ENCODE results near the gene SERTAD2.

Gene SERTAD2

DNA sequence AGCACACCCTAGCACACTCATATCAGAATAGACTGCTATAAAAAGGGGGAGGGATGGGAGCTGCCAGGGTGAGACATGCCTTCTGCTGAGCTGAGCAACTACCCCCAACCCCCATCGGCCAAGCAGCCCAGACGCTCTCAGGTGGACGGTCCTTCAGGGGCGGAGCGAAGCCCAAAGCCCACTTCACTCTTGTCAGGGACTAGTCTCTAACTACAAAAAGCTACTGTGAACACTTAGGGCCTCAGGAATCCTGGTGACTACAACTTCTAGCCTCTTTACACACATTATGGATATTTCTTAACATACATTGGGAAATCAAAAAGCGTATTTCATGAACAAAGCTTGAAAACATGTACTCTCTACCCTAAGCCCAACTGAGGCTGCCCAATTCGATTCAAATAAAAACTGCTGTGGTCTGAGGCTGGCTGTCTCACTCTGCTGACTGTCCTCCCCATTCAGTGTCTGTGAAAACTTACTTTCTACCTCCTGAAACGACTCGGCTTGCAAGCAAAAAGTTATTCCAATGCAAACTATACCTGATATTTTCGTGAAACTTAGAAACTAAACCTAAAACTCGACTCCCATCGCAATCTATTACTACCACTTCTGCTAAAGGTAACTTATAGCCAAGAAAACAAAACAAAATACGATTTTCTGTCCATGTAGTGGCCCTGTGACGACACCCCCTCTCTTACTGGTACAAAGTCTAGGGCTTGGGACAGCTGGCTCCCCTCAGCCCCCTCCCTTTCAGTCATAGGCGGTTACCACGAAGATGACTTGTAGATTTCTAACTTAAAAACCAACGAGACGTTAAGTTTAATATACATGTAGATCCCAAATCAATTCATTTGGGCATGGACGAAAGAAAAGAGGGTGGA lies 1.2 kb downstream of the SERTAD2 start:
- H3K27ac ChIP-seq, result peak overlapping the region; percentile 89 to 100 (median 98)
- peak overlapping the region; percentile 68 to 97 (median 89) for H3K4me3 ChIP-seq

DNA sequence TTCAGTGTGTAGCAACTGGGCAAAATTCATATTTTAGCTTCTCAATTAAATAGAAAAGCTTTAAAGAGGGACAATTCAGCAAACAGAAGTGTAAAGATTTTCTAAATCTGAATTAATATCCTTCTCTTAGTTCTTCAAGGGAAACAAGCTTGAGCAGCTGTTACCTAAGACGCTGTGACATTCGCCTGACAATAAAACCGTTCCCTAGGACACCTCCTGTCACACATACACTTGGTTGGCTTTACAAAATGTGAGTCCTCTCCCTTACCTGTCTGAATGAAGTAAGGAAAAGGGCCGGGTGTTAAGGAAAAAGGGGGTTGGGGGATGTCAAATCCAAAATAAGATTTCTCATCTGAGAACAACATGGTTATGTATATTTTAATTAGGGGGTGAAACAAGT lies 2.1 kb downstream of the SERTAD2 start:
- Histone ChIP-seq H3K4me3 (peak overlapping the region in 3 of 7 experiments; percentile 76 to 97 (median 93)), H3K27ac (peak overlapping the region in 11 of 21 experiments; percentile 48 to 100 (median 99))

DNA sequence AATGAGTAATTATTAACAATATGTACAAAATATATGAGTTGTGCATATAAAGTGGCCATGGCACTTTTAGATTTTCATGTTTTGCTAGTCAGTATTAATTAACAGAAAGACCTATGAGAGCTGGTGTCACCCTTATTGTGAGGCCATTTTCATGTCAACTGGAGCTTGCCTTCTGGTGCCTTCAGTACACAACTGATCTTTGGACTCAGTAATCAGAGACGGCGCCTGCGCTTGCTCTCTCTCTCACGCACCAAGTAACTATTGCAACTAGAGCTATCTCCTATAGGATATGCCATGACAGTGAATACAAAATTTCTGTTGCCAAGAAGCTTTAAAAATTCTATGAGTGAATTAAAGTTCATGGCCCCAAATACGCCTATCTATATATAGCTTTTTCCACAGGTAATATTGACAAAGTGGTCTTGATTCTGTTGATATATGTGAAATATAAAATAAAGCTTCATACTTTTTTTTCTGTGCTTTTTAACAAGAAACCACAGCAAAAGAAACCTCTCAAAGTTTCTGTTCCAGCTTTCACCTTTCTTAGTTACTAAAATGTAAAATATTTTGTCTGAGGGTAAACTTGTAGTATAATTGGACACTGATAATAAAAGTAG lies 2.9 kb downstream of the SERTAD2 start:
- Histone ChIP-seq H3K27ac (peak overlapping the region in 9 of 21 experiments; percentile 48 to 99 (median 72)), H3K4me3 (no peak overlapping the region)

DNA sequence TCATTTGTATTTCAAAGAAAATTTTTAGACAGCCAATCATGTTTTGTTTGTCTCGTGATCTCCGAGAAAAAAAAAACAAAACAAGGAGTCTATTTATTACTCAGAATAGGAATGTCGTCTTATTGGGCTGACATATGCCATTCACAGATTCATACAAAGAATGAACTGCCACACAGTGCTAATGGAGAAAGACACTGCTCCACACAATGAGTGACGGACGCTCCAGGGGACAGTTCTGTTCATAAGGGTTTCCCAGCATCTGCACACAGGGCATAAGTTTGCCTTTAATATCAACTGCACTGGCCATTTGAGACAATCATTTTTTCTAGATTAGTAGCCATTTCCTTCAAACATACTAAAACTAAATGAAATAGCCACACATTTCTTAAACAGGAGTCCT lies 3.4 kb downstream of the SERTAD2 start:
- Histone ChIP-seq H3K27ac (peak overlapping the region in 14 of 21 experiments; percentile 4 to 72 (median 60)), H3K4me3 (no peak overlapping the region)

DNA sequence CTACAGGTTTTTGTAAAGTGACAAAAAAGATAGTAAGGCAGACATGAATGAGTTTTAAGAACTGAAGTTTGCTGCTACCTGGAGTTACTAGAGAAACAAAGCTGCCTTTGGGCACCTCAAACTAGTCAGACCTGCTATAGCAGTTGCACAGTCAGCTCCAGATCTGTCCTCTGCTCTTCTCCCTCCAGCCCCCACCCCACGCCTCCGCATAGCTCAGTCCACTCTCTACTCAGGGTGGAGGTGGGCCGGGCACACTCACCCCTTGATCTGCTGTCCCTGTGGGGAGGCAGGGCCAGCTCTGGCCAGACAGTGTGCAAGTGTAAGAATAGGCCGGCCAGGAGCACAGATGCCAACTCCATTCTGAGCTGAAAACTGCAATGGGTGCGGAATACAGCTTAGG lies 4.1 kb downstream of the SERTAD2 start:
- peak overlapping the region in 18 of 21 experiments; percentile 4 to 73 (median 62) for H3K27ac ChIP-seq
- peak overlapping the region in 1 of 7 experiments; percentile 5 for H3K4me3 ChIP-seq

DNA sequence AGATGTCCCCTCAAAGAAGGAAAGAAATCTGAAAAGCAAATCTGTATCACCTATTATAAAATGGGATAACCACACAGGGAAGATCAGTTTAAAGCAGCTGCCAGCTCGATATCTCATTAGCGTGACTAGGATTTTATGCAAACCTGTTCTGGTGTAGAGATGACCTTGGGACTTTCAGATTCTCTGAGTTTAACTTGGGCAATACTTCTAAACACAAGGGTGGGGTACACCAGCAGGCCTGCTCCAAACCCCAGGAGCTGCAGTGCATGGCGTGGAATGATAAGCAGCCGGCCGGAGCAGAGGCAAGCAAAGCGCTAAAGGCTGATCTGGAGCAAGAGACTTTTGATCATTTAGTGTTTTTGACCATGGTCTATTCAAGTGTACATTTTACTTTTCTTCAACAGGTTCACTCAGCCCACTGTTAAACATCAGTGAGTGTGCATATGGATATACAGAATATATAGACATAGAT lies 4.7 kb downstream of the SERTAD2 start:
- H3K27ac ChIP-seq, result peak overlapping the region in 18 of 21 experiments; percentile 24 to 73 (median 62)
- H3K4me3 ChIP-seq, result peak overlapping the region in 1 of 7 experiments; percentile 5

DNA sequence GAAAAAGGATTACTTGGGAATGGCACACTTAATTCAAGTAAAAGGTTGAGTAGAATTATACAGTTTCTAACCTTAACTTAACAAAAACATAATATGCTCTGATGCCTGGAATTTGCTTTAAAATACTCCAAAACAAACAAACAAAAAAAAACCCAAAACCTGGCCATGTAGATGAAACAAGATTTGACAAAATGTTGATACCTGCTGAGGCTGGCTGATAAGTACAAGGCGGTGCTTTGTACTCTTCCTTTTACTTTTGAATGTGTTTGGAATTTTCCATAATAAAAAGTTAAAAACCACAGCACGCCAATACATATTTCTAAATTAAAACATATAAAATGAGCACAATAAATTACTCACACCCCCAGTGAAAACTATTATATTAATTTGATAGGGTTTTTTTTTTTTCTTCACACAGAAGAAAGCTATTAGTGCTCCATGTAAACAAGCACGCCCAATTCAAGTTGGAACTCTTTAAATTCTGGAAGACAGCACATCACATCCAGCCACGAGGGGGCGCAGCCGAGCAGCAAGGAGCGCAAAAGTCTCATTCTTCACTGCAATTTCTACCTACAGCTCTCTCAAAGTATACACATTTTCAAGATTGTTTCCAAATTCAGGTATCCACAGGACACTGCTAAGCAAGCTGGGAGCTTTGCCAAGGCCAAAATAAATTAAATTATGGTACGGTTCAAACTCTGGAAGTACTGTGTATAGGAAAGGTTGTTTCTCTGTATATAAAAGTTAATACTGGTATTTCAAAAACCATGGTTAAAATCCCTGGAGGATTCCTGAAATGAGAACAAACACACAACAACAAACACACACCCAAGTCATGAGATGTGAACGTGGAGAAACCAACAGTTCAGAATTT lies 7.5 kb downstream of the SERTAD2 start:
- peak overlapping the region in 1 of 7 experiments; percentile 7 for H3K4me3 ChIP-seq

DNA sequence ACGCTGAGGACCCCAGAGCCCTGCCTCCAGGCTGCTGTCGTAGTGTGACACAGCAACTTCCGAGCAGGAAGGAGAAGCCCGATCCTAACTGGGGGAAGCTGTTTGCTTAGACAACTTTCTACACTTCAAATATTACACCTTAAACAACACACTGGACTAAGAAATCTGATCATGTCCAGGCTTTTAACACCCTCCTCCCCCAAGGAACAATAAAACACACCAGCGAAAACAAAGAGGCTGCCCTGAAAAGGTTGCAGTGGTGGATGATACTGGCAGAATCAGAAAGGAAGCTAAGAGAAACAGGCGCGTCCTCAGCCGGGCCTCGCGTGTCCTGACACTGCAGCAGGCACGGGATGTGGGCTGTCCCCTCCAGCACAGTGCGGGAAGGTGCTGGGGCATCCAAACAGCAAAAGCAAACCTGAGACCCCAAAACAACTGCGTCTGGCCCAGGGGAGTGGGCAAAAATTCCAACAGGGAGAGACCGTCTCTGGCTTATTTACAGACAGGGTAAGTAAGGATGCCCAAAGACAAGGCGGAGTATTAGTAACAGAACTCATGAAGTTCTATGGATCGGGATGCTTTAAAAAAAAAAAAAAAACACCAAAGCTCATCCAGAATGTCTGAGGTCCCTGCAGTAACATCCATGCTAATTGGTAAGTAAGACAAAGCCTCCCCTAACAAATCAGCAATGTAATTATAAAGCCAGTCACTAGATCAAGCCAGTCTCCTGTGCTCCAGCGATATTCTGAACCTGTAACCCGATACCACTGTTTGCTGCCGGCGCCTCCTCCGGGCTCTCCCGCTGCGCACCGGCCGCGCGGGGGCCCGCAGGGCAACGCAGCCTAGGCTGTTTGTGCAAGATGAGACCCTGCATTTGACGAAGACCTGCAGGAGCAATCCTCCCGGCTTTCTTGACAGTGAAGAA lies 9.0 kb downstream of the SERTAD2 start:
- H3K27ac ChIP-seq, result peak overlapping the region in 20 of 21 experiments; percentile 69 to 93 (median 86)
- peak overlapping the region; percentile 2 to 40 (median 28) for H3K4me3 ChIP-seq

More for the DNA sequence above, 7.5 kb downstream of the SERTAD2 start:
- peak overlapping the region in 17 of 21 experiments; percentile 35 to 93 (median 87) for H3K27ac ChIP-seq

DNA sequence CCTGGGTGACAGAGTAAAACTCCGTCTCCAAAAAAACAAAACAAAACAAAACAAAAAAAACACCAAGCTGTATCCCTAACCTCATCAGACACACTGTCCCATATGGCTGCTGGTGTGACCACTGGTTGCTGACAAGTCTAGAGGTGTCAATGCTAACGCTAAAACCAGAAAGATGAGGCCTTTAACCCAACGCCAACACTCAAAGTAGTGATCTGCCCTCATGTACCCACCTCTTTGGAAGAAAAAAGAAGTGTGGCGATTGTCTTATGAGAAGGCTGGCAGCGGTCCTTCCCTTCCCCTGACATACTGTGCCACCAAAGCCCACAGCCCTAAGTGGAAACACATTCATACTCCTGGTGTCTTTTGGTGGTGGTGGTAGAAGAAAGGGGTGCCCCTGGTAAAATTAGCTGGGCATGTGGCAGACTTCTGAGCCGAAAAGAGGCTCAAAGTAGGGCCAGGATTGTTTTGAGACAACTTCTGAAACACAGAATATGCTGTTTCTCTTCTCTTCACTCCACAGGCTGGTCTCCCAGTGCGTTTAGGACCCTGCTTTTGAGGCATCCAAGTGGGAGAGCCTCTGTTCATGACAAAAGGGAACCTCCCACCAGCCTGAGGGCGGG lies 9.8 kb downstream of the SERTAD2 start:
- peak overlapping the region in 20 of 21 experiments; percentile 69 to 93 (median 86) for H3K27ac ChIP-seq
- H3K4me3 ChIP-seq, result peak overlapping the region in 5 of 7 experiments; percentile 18 to 40 (median 33)

DNA sequence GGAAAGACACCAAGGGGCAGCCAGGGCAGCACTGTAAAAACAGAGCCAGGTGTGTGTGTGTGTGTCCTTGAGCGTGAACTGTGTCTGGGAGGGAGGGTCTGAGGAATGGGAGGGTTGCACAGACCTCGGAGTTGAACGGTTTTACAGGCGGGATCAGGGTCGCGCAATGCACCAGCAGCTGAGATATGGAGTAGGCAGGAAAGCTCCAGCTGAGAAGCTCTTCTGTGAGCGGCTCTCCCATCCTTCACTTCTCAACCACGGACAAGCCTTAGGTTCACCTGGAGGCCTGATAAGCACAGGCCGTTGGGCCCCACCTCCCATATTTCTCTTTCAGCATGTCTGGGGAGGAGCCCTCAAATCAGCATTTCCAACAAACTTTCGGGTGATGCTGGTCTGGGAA lies 12.1 kb downstream of the SERTAD2 start:
- no peak overlapping the region for H3K4me3 ChIP-seq
- H3K27ac ChIP-seq, result peak overlapping the region in 4 of 21 experiments; percentile 13 to 92 (median 38)

DNA sequence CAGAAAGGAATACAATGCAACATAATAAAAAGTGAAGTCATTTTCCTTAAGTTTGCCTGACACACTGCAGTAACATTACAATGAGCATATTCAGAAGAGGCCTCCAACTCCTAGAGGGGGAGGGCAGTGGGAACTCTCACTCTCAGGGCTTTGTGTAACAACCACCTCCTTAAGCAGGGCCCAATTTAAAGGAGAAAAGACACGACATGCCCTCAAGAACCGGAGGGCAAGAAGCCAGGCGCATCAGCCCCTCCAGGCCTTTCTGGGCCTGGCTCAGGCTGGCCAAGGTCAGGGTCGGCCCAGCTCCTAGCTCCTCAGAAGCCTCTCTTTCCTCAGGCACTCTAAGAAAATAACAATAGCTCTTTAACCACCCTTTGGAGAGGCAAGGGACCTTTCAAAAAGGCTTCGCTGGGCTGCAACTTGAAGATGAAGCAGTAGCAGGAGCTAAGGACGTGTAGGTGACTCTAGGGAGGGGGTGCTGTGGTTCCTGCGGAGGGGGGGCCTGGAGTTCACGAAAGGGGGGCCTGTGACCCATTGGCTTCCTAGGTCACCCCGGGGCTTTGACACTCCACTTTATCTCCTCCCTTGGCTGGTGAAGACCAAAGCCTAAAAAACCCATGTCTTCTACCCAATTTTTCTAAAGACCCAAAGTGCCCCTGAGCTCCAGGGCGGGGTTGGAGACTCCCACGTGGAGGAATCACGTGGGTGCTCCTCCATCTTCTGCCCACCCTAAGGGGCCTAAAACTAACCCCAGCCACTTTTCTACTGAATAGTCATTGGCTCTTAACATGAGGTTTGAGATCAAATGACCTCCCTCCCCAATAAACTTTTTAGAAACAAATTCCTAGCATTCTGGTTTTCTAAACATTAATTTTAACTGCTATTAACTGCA lies 13.3 kb downstream of the SERTAD2 start:
- no peak overlapping the region for H3K4me3 ChIP-seq
- H3K27ac ChIP-seq, result peak overlapping the region in 15 of 21 experiments; percentile 3 to 75 (median 60)

DNA sequence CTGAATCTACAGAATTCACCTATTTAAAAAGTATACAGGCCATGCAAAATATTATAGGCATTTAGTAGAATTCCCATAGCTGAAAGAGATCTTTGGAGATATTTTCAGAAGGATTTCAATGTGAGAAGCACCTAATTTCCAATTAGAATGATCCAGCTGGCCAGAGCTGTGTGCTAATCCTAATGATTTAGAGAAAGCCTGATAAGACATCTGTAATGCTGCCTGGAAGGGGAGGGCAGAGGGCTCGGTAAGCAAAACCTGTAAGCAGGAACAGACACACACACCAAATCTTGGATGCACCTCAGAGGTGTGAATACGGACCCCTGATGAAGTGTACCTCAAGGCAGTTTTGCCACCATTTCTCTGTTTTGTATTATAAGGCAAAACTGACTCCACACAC lies 14.0 kb downstream of the SERTAD2 start:
- peak overlapping the region in 12 of 21 experiments; percentile 3 to 75 (median 62) for H3K27ac ChIP-seq

DNA sequence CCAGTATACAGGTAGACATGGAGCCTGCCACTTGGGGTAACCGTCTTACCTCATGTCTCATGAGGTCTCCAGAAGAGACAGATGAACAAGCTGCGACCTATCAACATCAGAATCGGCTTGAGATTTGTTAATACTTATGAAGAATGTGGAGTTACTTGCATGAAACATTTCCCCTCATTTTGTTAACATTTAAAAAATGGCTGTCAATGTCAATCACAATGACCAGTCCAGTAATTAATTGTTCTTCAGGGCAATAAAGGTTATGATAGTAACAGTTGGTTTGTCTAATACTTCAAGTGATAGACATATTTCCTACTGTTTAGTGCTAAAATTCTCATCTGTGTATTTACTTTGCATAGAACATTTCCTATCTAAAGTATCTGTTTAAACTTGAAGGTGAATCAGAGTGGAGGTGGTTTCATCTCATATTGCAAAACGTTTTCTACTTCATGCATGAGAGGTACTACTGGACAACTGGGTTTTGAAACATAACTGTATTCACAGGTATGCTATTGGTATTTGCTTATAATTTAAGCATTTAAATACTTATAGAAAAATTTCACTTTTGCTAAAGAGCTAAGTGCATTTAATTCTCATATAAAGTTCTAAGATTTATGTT lies 15.1 kb downstream of the SERTAD2 start:
- no peak overlapping the region for H3K4me3 ChIP-seq
- peak overlapping the region in 14 of 21 experiments; percentile 7 to 79 (median 45) for H3K27ac ChIP-seq

More for the DNA sequence above, 14.0 kb downstream of the SERTAD2 start:
- H3K4me3 ChIP-seq, result no peak overlapping the region

DNA sequence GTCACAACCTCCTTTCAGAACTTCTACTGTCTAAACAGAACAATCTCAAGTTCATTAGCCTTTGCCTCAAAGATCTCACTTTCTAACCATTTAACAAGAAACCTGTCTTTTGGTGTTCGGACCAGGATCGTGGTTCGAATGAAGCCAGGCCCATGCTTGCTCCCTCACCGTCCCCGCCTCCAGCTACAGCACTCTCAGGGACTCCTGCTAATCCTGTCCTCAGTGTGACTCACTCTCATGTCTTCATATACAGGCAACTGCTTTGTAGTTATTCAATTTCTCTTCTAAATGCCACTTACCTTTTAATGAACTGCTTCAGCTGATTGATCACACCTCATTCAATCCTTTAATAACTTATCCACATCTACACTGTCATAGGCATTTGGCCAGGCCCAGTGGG lies 15.8 kb downstream of the SERTAD2 start:
- H3K27ac ChIP-seq, result peak overlapping the region in 15 of 21 experiments; percentile 7 to 79 (median 44)
- H3K4me3 ChIP-seq, result no peak overlapping the region

DNA sequence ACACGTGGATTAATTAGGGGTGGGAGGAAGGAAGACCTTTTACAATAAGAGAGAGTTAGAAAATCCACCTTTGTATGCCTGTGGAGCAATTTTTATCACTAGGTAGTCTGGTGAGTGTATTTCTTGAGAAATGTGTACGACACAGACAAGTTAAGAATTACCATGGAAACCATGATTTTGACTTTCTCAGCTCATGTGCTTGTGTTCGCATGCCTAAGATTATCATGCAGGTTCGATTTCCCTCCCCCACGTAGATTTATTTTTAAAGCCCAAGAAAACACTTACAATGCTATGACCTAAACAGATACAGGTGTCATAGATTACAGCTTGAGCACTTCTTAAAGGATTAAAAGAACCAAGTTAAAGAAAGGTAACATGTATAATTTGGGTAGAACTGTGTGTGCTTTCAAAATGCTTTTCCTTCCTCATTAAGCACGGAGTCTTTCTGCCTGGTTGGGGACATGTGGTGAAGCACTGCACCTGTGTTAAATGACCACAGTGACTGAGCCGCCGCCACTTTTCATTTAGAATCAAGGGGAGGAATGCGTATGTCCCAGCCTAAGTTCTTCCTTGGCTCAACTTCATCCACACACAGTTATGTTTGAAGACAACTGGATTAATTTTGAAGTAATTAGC lies 16.6 kb downstream of the SERTAD2 start:
- no peak overlapping the region for H3K4me3 ChIP-seq
- peak overlapping the region in 19 of 21 experiments; percentile 4 to 79 (median 55) for H3K27ac ChIP-seq
